Kidney (tissue), 14 donors: ENCODE results near the gene FURIN. TPM values are rescaled to one million over a fixed set of nuclear protein-coding genes. Genes with fewer than 3 reads are reported as not detected.
"Not testable (repeated sequence)": the region's sequence is repeated elsewhere in the genome, so short reads cannot be mapped to it uniquely, and the experiment has no call there.

Experiments used
- DNase-seq, 5 donors: peaks; one replicate each; pipeline ENCODE4 v3.0.0-alpha.2; 2013 to 2020
- FAIRE-seq: peaks from 2 replicates; lab custom pipeline; 2012; peaks lifted over from hg19 to GRCh38; lab: Jason Lieb, UNC
- H3K27ac ChIP-seq, 2 donors: one replicate each; pipeline ENCODE4 v1.7.0; 2013; ENCODE audit warnings: low read depth in 2 of 2, low read length in 2 of 2, inconsistent platforms in 1 of 2
- H3K27me3 ChIP-seq: one replicate; pipeline ENCODE4 v1.7.1; 2013; ENCODE audit warnings: low read length, inconsistent platforms; ENCODE audit not compliant: control insufficient read depth, insufficient read depth
- H3K36me3 ChIP-seq, 3 donors: one replicate each; pipeline versions ENCODE4 v1.7.0 to v1.7.1; 2013; ENCODE audit warnings: low read length in 3 of 3, control low read depth in 1 of 3, inconsistent platforms in 1 of 3; ENCODE audit not compliant: insufficient read depth in 3 of 3, control insufficient read depth in 2 of 3
- H3K4me1 ChIP-seq, 3 donors: one replicate each; pipeline versions ENCODE4 v1.7.0 to v1.7.1; 2013; ENCODE audit warnings: low read length in 3 of 3, inconsistent platforms in 1 of 3, low read depth in 1 of 3; ENCODE audit not compliant: control insufficient read depth in 2 of 3, insufficient read depth in 2 of 3
- H3K4me3 ChIP-seq, 3 donors: one replicate each; pipeline versions ENCODE4 v1.7.0 to v1.8.1; 2013; ENCODE audit warnings: low read length in 3 of 3, control low read depth in 1 of 3, inconsistent platforms in 1 of 3
- H3K9ac ChIP-seq, 3 donors: one replicate each; pipeline versions ENCODE4 v1.7.0 to v1.7.1; 2013; ENCODE audit warnings: low read length in 3 of 3, control low read depth in 1 of 3, inconsistent platforms in 1 of 3
- H3K9me3 ChIP-seq, 3 donors: one replicate each; pipeline versions ENCODE4 v1.7.0 to v1.7.1; 2013; ENCODE audit warnings: low read length in 3 of 3, control low read depth in 1 of 3, inconsistent platforms in 1 of 3; ENCODE audit not compliant: control insufficient read depth in 2 of 3, insufficient read depth in 1 of 3
- CTCF ChIP-seq: IDR thresholded peaks from 3 replicates; pipeline ENCODE4 v1.5.1; 2012; ENCODE audit warnings: mild to moderate bottlenecking, moderate library complexity, borderline replicate concordance; ENCODE audit not compliant: insufficient read depth; ENCODE audit errors: extremely low read depth
- intact Hi-C: fragments of 100-400 bp; cut with DNase I; formaldehyde crosslinking; loops from one replicate; pipeline ENCODE4 v1.11.1; 2022
- polyA plus RNA-seq: library from polyadenylated mRNA; stranded (reverse); fragments of 350-450 nt; fragmentation: Illumina TruSeq; extraction: RNeasy Lipid Tissue Mini Kit (QIAGEN cat#74804); gene quantifications from one replicate; pipeline ENCODE4 v1.2.3, GENCODE V29; 2014; ENCODE audit warnings: low read depth, low replicate concordance; ENCODE audit not compliant: insufficient read depth
- total RNA-seq: library from RNA; stranded (reverse); fragmentation: NEBNext Ultra II Directional; extraction: Animal tissue kit (Norgen Biotek cat#: 25700); gene quantifications from one replicate; pipeline ENCODE4 v1.2.1, GENCODE V29; 2021
- donor health status: control.
- donor health status: control.
- donor health status: control.
- donor health status: control.
- donor health status: control.
- donor health status: DM: yes; HTN: yes; CAD: no.
- donor health status: Normal renal cell carcinoma (clear cell type).

FURIN gene
- total and polyA plus RNA-seq, 2 donors from 2014 or later = 36.4 to 75.9 TPM

- no peak for FAIRE-seq
- intact Hi-C loops = no loop called here
- H3K36me3 ChIP-seq = peaks cover 0 to 50% (median 44%) of the 10 kb centered on the region in 3 donors
Observed at GRCh38 chr15:90906181-90906849, 37.9 kb downstream of the FURIN start.

GRCh38 chr15:90907051-90907660 lies 38.8 kb downstream of the FURIN start:
- intact Hi-C loops = no loop called here
- TF ChIP-seq CTCF = no peak
- Histone ChIP-seq H3K4me3 (no peak overlapping the region), H3K9me3 (no peaks in the 10 kb centered on the region), H3K27me3 (no peaks in the 10 kb centered on the region), H3K9ac (no peak overlapping the region), H3K4me1 (peaks cover 0 to 8% (median 6%) of the 10 kb centered on the region in 3 donors), H3K27ac (no peak overlapping the region), H3K36me3 (peaks cover 0 to 57% (median 48%) of the 10 kb centered on the region in 3 donors)
- peak in 1 of 5 donors; percentile 49 for DNase-seq
- FAIRE-seq = no peak

More at GRCh38 chr15:90906181-90906849, 37.9 kb downstream of the FURIN start:
- Histone ChIP-seq H3K4me1 (peaks cover 0 to 13% (median 13%) of the 10 kb centered on the region in 3 donors), H3K4me3 (no peak overlapping the region), H3K27ac (no peak overlapping the region), H3K9me3 (no peaks in the 10 kb centered on the region), H3K9ac (no peak overlapping the region), H3K27me3 (no peaks in the 10 kb centered on the region)
- TF ChIP-seq CTCF = no peak
- DNase-seq = peak in 1 of 5 donors; percentile 61

GRCh38 chr15:90907838-90908507 lies 39.6 kb downstream of the FURIN start:
- DNase-seq (peak in 1 of 5 donors; percentile 2), FAIRE-seq (no peak)
- Histone ChIP-seq H3K4me1 (peaks cover 0 to 8% (median 6%) of the 10 kb centered on the region in 3 donors), H3K9ac (no peak overlapping the region), H3K27ac (no peak overlapping the region), H3K9me3 (no peaks in the 10 kb centered on the region), H3K4me3 (no peak overlapping the region), H3K27me3 (no peaks in the 10 kb centered on the region), H3K36me3 (peaks cover 0 to 65% (median 55%) of the 10 kb centered on the region in 3 donors)
- TF ChIP-seq CTCF = no peak
- intact Hi-C loops = no loop called here

GRCh38 chr15:90909449-90909848 lies 41.1 kb downstream of the FURIN start:
- H3K4me3 ChIP-seq, H3K27me3 ChIP-seq, H3K27ac ChIP-seq, H3K4me1 ChIP-seq, intact Hi-C loops, H3K9ac ChIP-seq, H3K9me3 ChIP-seq, FAIRE-seq: not testable (repeated sequence)
- H3K36me3 ChIP-seq = peaks cover 0 to 71% (median 62%) of the 10 kb centered on the region in 3 donors
- DNase-seq = peak in 1 of 5 donors; percentile 52
